Osteocyte (in vitro differentiated cells): ENCODE measurements around the gene DIAPH1. TPM values are rescaled to one million over a fixed set of nuclear protein-coding genes. Genes with fewer than 3 reads are reported as not detected.

Experiments
- DNase-seq: peaks from one replicate; pipeline ENCODE4 v3.0.0; 2021; ENCODE audit warnings: mixed read lengths; ENCODE audit not compliant: unreplicated experiment; ENCODE audit errors: extremely low spot score
- H3K27ac Mint-ChIP-seq: one replicate; pipeline ENCODE4 v1.8.0; 2021; ENCODE audit warnings: mild to moderate bottlenecking, mixed read lengths; ENCODE audit not compliant: unreplicated experiment
- H3K27me3 Mint-ChIP-seq: one replicate; pipeline ENCODE4 v1.8.0; 2021; ENCODE audit warnings: mixed read lengths; ENCODE audit not compliant: unreplicated experiment
- H3K36me3 Mint-ChIP-seq: one replicate; pipeline ENCODE4 v1.8.0; 2021; ENCODE audit warnings: mixed read lengths; ENCODE audit not compliant: unreplicated experiment
- H3K4me1 Mint-ChIP-seq: one replicate; pipeline ENCODE4 v1.8.0; 2021; ENCODE audit warnings: mixed read lengths; ENCODE audit not compliant: unreplicated experiment
- H3K4me3 Mint-ChIP-seq: one replicate; pipeline ENCODE4 v1.8.0; 2021; ENCODE audit warnings: mild to moderate bottlenecking, moderate library complexity, mixed read lengths; ENCODE audit not compliant: unreplicated experiment
- H3K9me3 Mint-ChIP-seq: one replicate; pipeline ENCODE4 v1.8.0; 2021; ENCODE audit warnings: mixed read lengths; ENCODE audit not compliant: unreplicated experiment
- CTCF ChIP-seq: fragments of 200-600 bp; sonication (generic); IDR thresholded peaks from 2 replicates; pipeline ENCODE4 v1.5.0; 2021; ENCODE audit warnings: antibody characterized with exemption, mild to moderate bottlenecking, moderate library complexity
- total RNA-seq: library from RNA; stranded (reverse); gene quantifications from 2 replicates; pipeline ENCODE4 v1.2.1, GENCODE V29; 2021

Gene DIAPH1
- total RNA-seq, 1 donor from 2014 or later = 50.9 TPM

DNA sequence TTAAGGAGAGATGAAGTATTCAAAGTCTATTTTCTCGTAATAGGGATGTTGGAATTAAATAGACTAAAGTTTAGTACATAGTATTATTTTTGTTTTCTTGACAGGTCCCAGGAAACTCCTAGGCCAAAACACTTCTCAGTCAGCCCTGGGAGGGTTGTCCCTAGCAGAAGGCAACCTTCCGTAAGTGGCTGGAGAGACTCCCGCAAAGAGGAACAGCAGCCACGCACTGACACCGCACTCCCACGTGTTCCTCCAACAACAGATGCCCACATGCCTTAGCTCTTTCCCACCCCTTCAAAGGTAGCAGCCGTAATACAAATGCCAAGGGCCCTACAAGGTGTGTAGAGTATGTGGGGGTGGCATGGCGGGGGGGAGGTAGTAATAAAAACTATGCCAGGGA lies 101.5 kb downstream of the DIAPH1 start:
- Mint-ChIP-seq H3K9me3 (no peaks in the 10 kb centered on the region), H3K4me1 (peaks cover 97% of the 10 kb centered on the region), H3K4me3 (no peak overlapping the region), H3K27me3 (no peaks in the 10 kb centered on the region), H3K36me3 (peaks cover 12% of the 10 kb centered on the region), H3K27ac (peak overlapping the region; percentile 96)
- DNase-seq = no peak
- TF ChIP-seq CTCF = no peak

DNA sequence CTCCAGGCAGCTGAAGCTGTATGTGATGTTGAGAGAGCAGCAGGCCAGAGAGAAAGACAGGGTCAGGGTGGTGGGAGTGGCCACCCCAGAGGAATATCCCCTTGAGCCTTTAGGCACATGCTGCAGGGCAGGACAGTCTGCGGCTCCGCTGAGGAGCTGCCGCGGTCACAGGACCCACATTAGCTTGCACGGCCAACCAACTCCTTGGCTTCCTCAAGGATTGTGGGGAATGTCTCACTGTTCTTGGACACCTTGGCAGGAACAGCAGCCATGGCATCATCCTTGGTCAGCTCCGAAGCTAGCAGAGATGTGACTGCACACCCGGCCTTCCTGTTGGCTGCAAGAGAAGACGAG lies 102.2 kb downstream of the DIAPH1 start:
- no peak for TF ChIP-seq CTCF
- Mint-ChIP-seq H3K27me3 (no peaks in the 10 kb centered on the region), H3K4me1 (peaks cover 93% of the 10 kb centered on the region), H3K9me3 (no peaks in the 10 kb centered on the region), H3K4me3 (no peak overlapping the region), H3K27ac (peak overlapping the region; percentile 96), H3K36me3 (peaks cover 13% of the 10 kb centered on the region)
- DNase-seq = no peak

GRCh38 chr5:141515946-141516671 lies 102.7 kb downstream of the DIAPH1 start:
- Mint-ChIP-seq H3K9me3 (no peaks in the 10 kb centered on the region), H3K4me1 (peaks cover 91% of the 10 kb centered on the region), H3K27ac (peak overlapping the region; percentile 96), H3K36me3 (peaks cover 18% of the 10 kb centered on the region), H3K27me3 (no peaks in the 10 kb centered on the region), H3K4me3 (no peak overlapping the region)
- TF ChIP-seq CTCF = no peak
- DNase-seq = no peak

DNA sequence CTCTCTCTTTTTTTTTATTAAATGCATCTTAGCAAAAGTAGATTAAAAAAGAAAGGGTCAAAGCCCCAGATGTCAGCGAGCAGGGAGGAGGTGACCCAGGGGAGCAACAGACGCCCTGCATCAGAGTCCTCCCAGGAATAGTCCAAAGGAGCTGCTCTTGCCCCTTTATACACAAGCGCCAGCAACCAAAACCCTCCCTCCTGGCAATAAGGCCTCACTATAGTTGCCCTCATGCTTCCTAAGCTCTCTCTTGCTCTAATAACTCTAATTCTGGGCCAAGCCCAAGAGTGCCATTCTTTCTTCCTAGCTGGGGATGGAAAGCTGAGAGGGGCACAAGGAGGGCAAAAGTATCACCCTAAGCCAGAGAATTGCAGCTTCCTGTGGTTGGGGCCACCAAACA lies 103.7 kb downstream of the DIAPH1 start:
- Mint-ChIP-seq H3K36me3 (peaks cover 18% of the 10 kb centered on the region), H3K9me3 (no peaks in the 10 kb centered on the region), H3K4me1 (peaks cover 86% of the 10 kb centered on the region), H3K4me3 (no peak overlapping the region), H3K27ac (peak overlapping the region; percentile 96), H3K27me3 (no peaks in the 10 kb centered on the region)
- DNase-seq = no peak
- TF ChIP-seq CTCF = no peak

GRCh38 chr5:141514330-141515133 lies 104.3 kb downstream of the DIAPH1 start:
- Mint-ChIP-seq H3K9me3 (no peaks in the 10 kb centered on the region), H3K27me3 (no peaks in the 10 kb centered on the region), H3K27ac (peak overlapping the region; percentile 96), H3K36me3 (peaks cover 18% of the 10 kb centered on the region), H3K4me1 (peaks cover 86% of the 10 kb centered on the region), H3K4me3 (peak overlapping the region; percentile 73)
- no peak for DNase-seq
- TF ChIP-seq CTCF = no peak
